OCI-LY3 (cell line): ENCODE measurements around the gene ADCYAP1.

Source experiments
- H2AFZ ChIP-seq: fragments of 200-600, 300-600 bp; shearing (Covaris generic); 2 replicates; pipeline ENCODE4 v1.6.0; 2014; ENCODE audit warnings: antibody characterized with exemption, low read depth, low read length
- H3K27ac ChIP-seq: fragments of 200-600, 300-600 bp; sonication (generic); 2 replicates; pipeline ENCODE4 v1.5.1; 2014; ENCODE audit warnings: mild to moderate bottlenecking, low read length, moderate library complexity, mixed read lengths
- H3K27me3 ChIP-seq: fragments of 200-600, 300-600 bp; sonication (generic); 2 replicates; pipeline ENCODE4 v1.6.1; 2014; ENCODE audit warnings: low read depth, low read length, mixed read lengths
- H3K36me3 ChIP-seq: fragments of 200-600, 300-600 bp; sonication (generic); replicated peaks from 2 replicates; pipeline ENCODE3; 2014; ENCODE audit warnings: low read depth, low read length, mixed read lengths
- H3K4me1 ChIP-seq: fragments of 300-600, 200-600 bp; sonication (generic); 2 replicates; pipeline ENCODE4 v1.6.1; 2014; ENCODE audit warnings: low read length, mixed read lengths
- H3K4me2 ChIP-seq: fragments of 200-600, 300-600 bp; sonication (generic); 2 replicates; pipeline ENCODE4 v1.6.1; 2014; ENCODE audit warnings: low read length, mixed read lengths
- H3K4me3 ChIP-seq: fragments of 300-600, 200-600 bp; sonication (generic); 2 replicates; pipeline ENCODE4 v1.5.1; 2014; ENCODE audit warnings: antibody characterized with exemption, mild to moderate bottlenecking, low read length, moderate library complexity
- H3K79me2 ChIP-seq: fragments of 300-600, 200-600 bp; shearing (Covaris generic); 2 replicates; pipeline ENCODE4 v1.6.1; 2014; ENCODE audit warnings: mild to moderate bottlenecking, low read length, mixed read lengths
- H3K9ac ChIP-seq: fragments of 300-600, 200-600 bp; shearing (Covaris generic); 2 replicates; pipeline ENCODE4 v1.6.0; 2014; ENCODE audit warnings: mild to moderate bottlenecking, low read length, moderate library complexity
- H3K9me3 ChIP-seq: fragments of 200-600, 300-600 bp; shearing (Covaris generic); 2 replicates; pipeline ENCODE4 v1.6.1; 2014; ENCODE audit warnings: low read length, mixed read lengths; ENCODE audit not compliant: insufficient read depth
- H4K20me1 ChIP-seq: fragments of 200-600, 300-600 bp; sonication (generic); 2 replicates; pipeline ENCODE4 v1.6.1; 2016; ENCODE audit warnings: low read length, mixed read lengths; ENCODE audit not compliant: insufficient read depth
- CTCF ChIP-seq: fragments of 200-600, 300-600 bp; sonication (generic); IDR thresholded peaks from 2 replicates; pipeline ENCODE4 v1.5.1; 2014; ENCODE audit warnings: antibody characterized with exemption, low read length, low read depth
- EZH2phosphoT487 ChIP-seq: fragments of 200-600 bp; shearing (Covaris generic); IDR thresholded peaks from 2 replicates; pipeline ENCODE4 v1.6.1; 2018; ENCODE audit warnings: antibody characterized with exemption, mixed run types, low read depth

Gene ADCYAP1

GRCh38 chr18:933082-933481 lies 28.4 kb downstream of the ADCYAP1 start:
- Histone ChIP-seq H3K36me3 (no peaks in the 10 kb centered on the region), H3K9ac (no peak overlapping the region), H3K4me2 (no peak overlapping the region), H3K27me3 (0 out of 2 replicates have a peak, but pooled peaks cover 7% of the 10 kb centered on the region), H3K4me1 (no peaks in the 10 kb centered on the region), H3K4me3 (no peak overlapping the region), H3K9me3 (no peaks in the 10 kb centered on the region), H3K27ac (no peak overlapping the region), H2AFZ (no peak overlapping the region), H3K79me2 (no peaks in the 10 kb centered on the region), H4K20me1 (no peaks in the 10 kb centered on the region)
- no peak for TF ChIP-seq CTCF

GRCh38 chr18:934518-935133 lies 30.0 kb downstream of the ADCYAP1 start:
- no peaks in the 10 kb centered on the region for H3K9me3 ChIP-seq

GRCh38 chr18:936941-937340 lies 32.3 kb downstream of the ADCYAP1 start:
- 0 out of 2 replicates have a peak, but pooled peaks cover 7% of the 10 kb centered on the region for H3K27me3 ChIP-seq
- no peak overlapping the region for H2AFZ ChIP-seq
- no peaks in the 10 kb centered on the region for H3K36me3 ChIP-seq
- H3K9me3 ChIP-seq, result no peaks in the 10 kb centered on the region
- TF ChIP-seq EZH2phosphoT487 (no peak), CTCF (no peak)
- no peak overlapping the region for H3K27ac ChIP-seq
- no peak overlapping the region for H3K4me2 ChIP-seq
- H3K4me1 ChIP-seq, result no peaks in the 10 kb centered on the region
- H3K4me3 ChIP-seq, result no peak overlapping the region
- no peak overlapping the region for H3K9ac ChIP-seq
- no peaks in the 10 kb centered on the region for H3K79me2 ChIP-seq
- no peaks in the 10 kb centered on the region for H4K20me1 ChIP-seq

More at GRCh38 chr18:934518-935133, 30.0 kb downstream of the ADCYAP1 start:
- H4K20me1 ChIP-seq, result no peaks in the 10 kb centered on the region
- H3K79me2 ChIP-seq, result no peaks in the 10 kb centered on the region
- H3K4me2 ChIP-seq, result no peak overlapping the region
- H3K4me1 ChIP-seq, result no peaks in the 10 kb centered on the region
- H3K4me3 ChIP-seq, result no peak overlapping the region
- H3K27me3 ChIP-seq, result 0 out of 2 replicates have a peak, but pooled peaks cover 7% of the 10 kb centered on the region
- no peaks in the 10 kb centered on the region for H3K36me3 ChIP-seq
- no peak overlapping the region for H2AFZ ChIP-seq
- H3K9ac ChIP-seq, result no peak overlapping the region
- H3K27ac ChIP-seq, result no peak overlapping the region
- TF ChIP-seq CTCF (no peak), EZH2phosphoT487 (no peak)

- H3K27ac ChIP-seq, result no peak overlapping the region
- no peaks in the 10 kb centered on the region for H3K9me3 ChIP-seq
- TF ChIP-seq EZH2phosphoT487, result no peak
- TF ChIP-seq CTCF, result no peak
- no peak overlapping the region for H3K4me3 ChIP-seq
- no peak overlapping the region for H2AFZ ChIP-seq
- H3K27me3 ChIP-seq, result no peaks in the 10 kb centered on the region
- no peak overlapping the region for H3K4me2 ChIP-seq
- no peak overlapping the region for H3K9ac ChIP-seq
- H3K36me3 ChIP-seq, result no peaks in the 10 kb centered on the region
- no peaks in the 10 kb centered on the region for H4K20me1 ChIP-seq
- H3K4me1 ChIP-seq, result no peaks in the 10 kb centered on the region
- no peaks in the 10 kb centered on the region for H3K79me2 ChIP-seq
Observed at GRCh38 chr18:939166-939565, 34.5 kb downstream of the ADCYAP1 start.
